Fibroblast of mammary gland (primary cell): ENCODE measurements around the gene ALDH3A2.

ENCODE experiments used
- DNase-seq: peaks from one replicate; pipeline ENCODE4 v3.0.0-alpha.2; 2010; ENCODE audit warnings: low read depth
- H3K4me3 ChIP-seq: 2 replicates; pipeline ENCODE4 v1.5.1; 2011; ENCODE audit warnings: low read depth, mild to moderate bottlenecking, low read length, moderate library complexity; ENCODE audit not compliant: control insufficient read depth
- CTCF ChIP-seq: conservative IDR thresholded peaks from 2 replicates; pipeline ENCODE4 v1.5.1; 2011; ENCODE audit warnings: low read depth, low read length, inconsistent platforms; ENCODE audit not compliant: control insufficient read depth, insufficient read depth

ALDH3A2 gene

GRCh38 chr17:19707728-19708221 is 59.2 kb downstream of the ALDH3A2 start:
- TF ChIP-seq CTCF: no peak
- no peak for DNase-seq
- H3K4me3 ChIP-seq: no peak overlapping the region

GRCh38 chr17:19708431-19709175 is 60.1 kb downstream of the ALDH3A2 start:
- no peak overlapping the region for H3K4me3 ChIP-seq
- no peak for TF ChIP-seq CTCF
- DNase-seq: no peak

GRCh38 chr17:19709841-19710240 is 61.3 kb downstream of the ALDH3A2 start:
- DNase-seq: no peak
- TF ChIP-seq CTCF: no peak
- no peak overlapping the region for H3K4me3 ChIP-seq

GRCh38 chr17:19712436-19713004 is 64.0 kb downstream of the ALDH3A2 start:
- DNase-seq: no peak
- H3K4me3 ChIP-seq: no peak overlapping the region
- TF ChIP-seq CTCF: no peak

- peak; percentile 17 for TF ChIP-seq CTCF
- no peak for DNase-seq
- H3K4me3 ChIP-seq: no peak overlapping the region
Measured at GRCh38 chr17:19713462-19713861, 64.9 kb downstream of the ALDH3A2 start.

- TF ChIP-seq CTCF: no peak
- no peak for DNase-seq
- no peak overlapping the region for H3K4me3 ChIP-seq
Measured at GRCh38 chr17:19713901-19714361, 65.4 kb downstream of the ALDH3A2 start.
